ENCODE measurements around the gene DEFB119. TPM values are rescaled to one million over a fixed set of nuclear protein-coding genes. Genes with fewer than 3 reads are reported as not detected.

The DEFB119 gene
- total and polyA plus RNA-seq, 2 experiments from 2014 or later = not detected

DNA sequence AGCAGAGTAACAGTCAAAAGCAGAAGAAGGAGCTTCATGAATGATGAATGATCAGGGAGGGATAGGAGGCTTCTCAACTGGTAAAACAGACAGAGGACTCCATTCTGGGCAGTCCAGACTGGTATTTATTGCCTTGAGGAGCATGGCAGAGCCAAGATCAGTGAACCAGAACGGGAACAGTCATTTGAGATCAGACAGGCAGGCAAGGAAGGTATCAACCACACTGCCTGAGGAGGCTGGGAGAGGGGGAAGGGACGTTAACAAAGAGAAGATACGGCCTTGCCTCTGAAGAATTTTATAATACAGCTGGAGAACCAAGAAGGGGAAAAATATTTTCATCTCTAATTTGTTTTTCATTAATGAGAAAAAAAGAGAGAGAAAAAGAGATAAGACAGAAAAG lies 15.7 kb upstream of the DEFB119 start, which contains the start of gene DEFB121:
DEFB121 (minus strand) TSS at position 101 of the 400 bp plus-strand sequence; CDS start at position 38, 63 bp downstream.
- no peak within 1 kb of the TSS for H3K27ac ChIP-seq
- no peaks in the 10 kb centered on the region for H3K36me3 ChIP-seq (replicated peaks; ENCODE audit: insufficient read depth, low read depth)
- WGBS (ENCODE audit: low lambda C conversion rate, missing lambda C conversion rate) = 38% methylated on average over 3 of the region's 3 CpGs
- no peak for TF ChIP-seq EZH2phosphoT487 (IDR thresholded peaks at IDR 0.05; ENCODE audit: low read depth, severe bottlenecking, unreplicated experiment)
- no peak for TF ChIP-seq EZH2 (IDR thresholded peaks at IDR 0.05; ENCODE audit: borderline replicate concordance)
- TF ChIP-seq, protein P1, sequence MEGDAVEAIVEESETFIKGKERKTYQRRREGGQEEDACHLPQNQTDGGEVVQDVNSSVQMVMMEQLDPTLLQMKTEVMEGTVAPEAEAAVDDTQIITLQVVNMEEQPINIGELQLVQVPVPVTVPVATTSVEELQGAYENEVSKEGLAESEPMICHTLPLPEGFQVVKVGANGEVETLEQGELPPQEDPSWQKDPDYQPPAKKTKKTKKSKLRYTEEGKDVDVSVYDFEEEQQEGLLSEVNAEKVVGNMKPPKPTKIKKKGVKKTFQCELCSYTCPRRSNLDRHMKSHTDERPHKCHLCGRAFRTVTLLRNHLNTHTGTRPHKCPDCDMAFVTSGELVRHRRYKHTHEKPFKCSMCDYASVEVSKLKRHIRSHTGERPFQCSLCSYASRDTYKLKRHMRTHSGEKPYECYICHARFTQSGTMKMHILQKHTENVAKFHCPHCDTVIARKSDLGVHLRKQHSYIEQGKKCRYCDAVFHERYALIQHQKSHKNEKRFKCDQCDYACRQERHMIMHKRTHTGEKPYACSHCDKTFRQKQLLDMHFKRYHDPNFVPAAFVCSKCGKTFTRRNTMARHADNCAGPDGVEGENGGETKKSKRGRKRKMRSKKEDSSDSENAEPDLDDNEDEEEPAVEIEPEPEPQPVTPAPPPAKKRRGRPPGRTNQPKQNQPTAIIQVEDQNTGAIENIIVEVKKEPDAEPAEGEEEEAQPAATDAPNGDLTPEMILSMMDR (IDR thresholded peaks at IDR 0.05; ENCODE audit: poor library complexity) = no peak
- no peak within 1 kb of the TSS for H3K4me2 ChIP-seq
- no peaks in the 10 kb centered on the region for H4K20me1 ChIP-seq (ENCODE audit: insufficient read depth, poor library complexity, severe bottlenecking)
- no peaks in the 10 kb centered on the region for H3K27me3 ChIP-seq
- H3K79me2 ChIP-seq = no peaks in the 10 kb centered on the region
- no peaks in the 10 kb centered on the region for H3K9me3 ChIP-seq (ENCODE audit: low read depth)
- H3K9me2 ChIP-seq (replicated peaks; ENCODE audit: insufficient read depth) = no peaks in the 10 kb centered on the region
- H3K4me3 ChIP-seq = no peak within 1 kb of the TSS
- no peak for DNase-seq (ENCODE audit: low spot score)
- no peak within 1 kb of the TSS for H2AFZ ChIP-seq
- H3K4me1 ChIP-seq (ENCODE audit: insufficient read depth) = no peaks in the 10 kb centered on the region

DNA sequence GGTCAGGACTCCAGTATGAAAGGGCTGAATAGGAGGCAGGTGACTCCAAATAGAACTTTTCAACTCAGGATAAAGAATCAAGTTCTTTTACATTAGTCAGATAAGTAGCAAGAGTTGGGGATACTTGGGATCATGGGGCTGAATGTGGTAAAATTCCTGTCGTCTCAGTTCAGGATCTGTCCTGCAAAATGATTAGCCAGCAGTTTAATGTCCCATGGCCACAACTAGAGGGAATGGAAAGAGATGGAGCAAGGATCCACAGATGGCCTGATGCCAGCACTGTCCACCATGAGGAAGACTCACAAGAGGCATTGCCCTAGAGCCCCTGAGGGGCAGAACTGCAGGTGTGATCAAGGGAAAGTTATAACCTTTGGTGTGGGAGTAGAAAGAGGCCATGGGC lies 13.5 kb upstream of the DEFB119 start:
- 33% methylated on average over 1 of the region's 1 CpG for WGBS (ENCODE audit: low lambda C conversion rate, missing lambda C conversion rate)
- Histone ChIP-seq H3K36me3 (replicated peaks; ENCODE audit: insufficient read depth, low read depth) (no peaks in the 10 kb centered on the region), H2AFZ (no peak overlapping the region), H4K20me1 (ENCODE audit: insufficient read depth, poor library complexity, severe bottlenecking) (no peaks in the 10 kb centered on the region), H3K79me2 (no peaks in the 10 kb centered on the region), H3K4me2 (no peak overlapping the region), H3K4me3 (no peak overlapping the region), H3K27ac (no peak overlapping the region), H3K27me3 (no peaks in the 10 kb centered on the region), H3K4me1 (ENCODE audit: insufficient read depth) (no peaks in the 10 kb centered on the region), H3K9me2 (replicated peaks; ENCODE audit: insufficient read depth) (no peaks in the 10 kb centered on the region), H3K9me3 (ENCODE audit: low read depth) (peaks cover 6% of the 10 kb centered on the region)
- no peak for DNase-seq (ENCODE audit: low spot score)
- TF ChIP-seq EZH2phosphoT487 (IDR thresholded peaks at IDR 0.05; ENCODE audit: low read depth, severe bottlenecking, unreplicated experiment) = no peak
- TF ChIP-seq, protein P1 (IDR thresholded peaks at IDR 0.05; ENCODE audit: poor library complexity) = no peak
- TF ChIP-seq EZH2 (IDR thresholded peaks at IDR 0.05; ENCODE audit: borderline replicate concordance) = no peak

DNA sequence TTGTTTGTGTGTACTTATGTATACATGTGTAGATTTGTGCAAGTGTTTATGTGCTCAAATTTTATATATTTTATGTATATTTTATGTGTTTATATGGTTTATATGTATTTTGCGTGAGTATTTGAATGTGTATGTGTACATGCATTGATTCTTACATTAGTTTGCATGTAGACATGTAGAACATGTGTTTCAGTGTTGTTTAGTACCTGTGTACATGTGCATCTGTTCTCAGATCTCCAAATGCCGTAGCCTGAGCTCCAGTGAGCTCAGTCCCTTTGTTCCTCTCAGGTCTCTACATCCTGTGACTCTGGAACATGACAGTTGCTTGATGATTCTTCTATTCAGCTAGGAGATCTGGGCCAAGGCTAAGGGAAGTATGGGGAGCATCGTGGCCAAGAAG lies 4.5 kb upstream of the DEFB119 start:
- WGBS (ENCODE audit: low lambda C conversion rate, missing lambda C conversion rate) = 24% methylated on average over 3 of the region's 3 CpGs
- H3K27ac ChIP-seq = no peak overlapping the region
- H3K4me1 ChIP-seq (ENCODE audit: insufficient read depth) = no peaks in the 10 kb centered on the region
- H3K79me2 ChIP-seq = no peaks in the 10 kb centered on the region
- TF ChIP-seq EZH2phosphoT487 (IDR thresholded peaks at IDR 0.05; ENCODE audit: low read depth, severe bottlenecking, unreplicated experiment) (no peak), EZH2 (IDR thresholded peaks at IDR 0.05; ENCODE audit: borderline replicate concordance) (no peak)
- TF ChIP-seq, protein P1 (IDR thresholded peaks at IDR 0.05; ENCODE audit: poor library complexity) = no peak
- DNase-seq (ENCODE audit: low spot score) = no peak
- peaks cover 10% of the 10 kb centered on the region for H3K9me3 ChIP-seq (ENCODE audit: low read depth)
- H3K9me2 ChIP-seq (replicated peaks; ENCODE audit: insufficient read depth) = no peaks in the 10 kb centered on the region
- no peak overlapping the region for H3K4me2 ChIP-seq
- no peaks in the 10 kb centered on the region for H3K36me3 ChIP-seq (replicated peaks; ENCODE audit: insufficient read depth, low read depth)
- H3K4me3 ChIP-seq = no peak overlapping the region
- no peaks in the 10 kb centered on the region for H3K27me3 ChIP-seq
- H2AFZ ChIP-seq = no peak overlapping the region
- H4K20me1 ChIP-seq (ENCODE audit: insufficient read depth, poor library complexity, severe bottlenecking) = no peaks in the 10 kb centered on the region

DNA sequence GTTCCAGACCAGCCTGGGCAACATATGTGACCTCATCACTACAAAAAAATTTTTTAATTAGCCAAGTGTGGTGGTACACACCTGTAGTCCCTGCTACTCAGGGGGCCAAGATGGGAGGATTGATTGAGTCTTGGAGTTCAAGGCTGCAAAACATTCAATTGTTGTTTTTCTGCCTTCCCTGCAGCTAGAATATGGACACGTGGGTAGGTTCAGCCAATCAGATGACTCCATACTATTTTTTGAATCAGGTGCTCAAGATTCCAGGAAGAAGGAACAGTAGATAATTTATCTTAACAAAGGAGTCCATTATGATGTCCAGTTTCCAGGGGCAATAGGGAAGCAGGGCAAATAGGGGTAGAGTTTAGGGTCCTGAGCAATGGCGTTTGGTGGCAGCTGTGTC lies 2.4 kb upstream of the DEFB119 start:
- H4K20me1 ChIP-seq (ENCODE audit: insufficient read depth, poor library complexity, severe bottlenecking) = no peaks in the 10 kb centered on the region
- no peak for DNase-seq (ENCODE audit: low spot score)
- no peak overlapping the region for H3K27ac ChIP-seq
- WGBS (ENCODE audit: low lambda C conversion rate, missing lambda C conversion rate) = 43% methylated on average over 2 of the region's 2 CpGs
- H3K79me2 ChIP-seq = no peaks in the 10 kb centered on the region
- TF ChIP-seq EZH2phosphoT487 (IDR thresholded peaks at IDR 0.05; ENCODE audit: low read depth, severe bottlenecking, unreplicated experiment) (no peak), EZH2 (IDR thresholded peaks at IDR 0.05; ENCODE audit: borderline replicate concordance) (no peak)
- TF ChIP-seq, protein P1 (IDR thresholded peaks at IDR 0.05; ENCODE audit: poor library complexity) = no peak
- H3K36me3 ChIP-seq (replicated peaks; ENCODE audit: insufficient read depth, low read depth) = no peaks in the 10 kb centered on the region
- no peaks in the 10 kb centered on the region for H3K4me1 ChIP-seq (ENCODE audit: insufficient read depth)
- no peak overlapping the region for H3K4me2 ChIP-seq
- H2AFZ ChIP-seq = no peak overlapping the region
- H3K4me3 ChIP-seq = no peak overlapping the region
- no peaks in the 10 kb centered on the region for H3K9me2 ChIP-seq (replicated peaks; ENCODE audit: insufficient read depth)
- H3K9me3 ChIP-seq (ENCODE audit: low read depth) = peaks cover 4% of the 10 kb centered on the region
- H3K27me3 ChIP-seq = no peaks in the 10 kb centered on the region
